Kidney epithelial cell (primary cell): ENCODE measurements around the gene CDHR2. TPM values are rescaled to one million over a fixed set of nuclear protein-coding genes. Genes with fewer than 3 reads are reported as not detected.

Experiments
- DNase-seq: peaks from one replicate; pipeline ENCODE4 v3.0.0-alpha.2; 2010; ENCODE audit warnings: low read depth
- H3K27me3 ChIP-seq: 2 replicates; pipeline ENCODE4 v1.6.0; 2011; ENCODE audit warnings: low read length; ENCODE audit not compliant: control insufficient read depth, insufficient read depth
- H3K36me3 ChIP-seq: 2 replicates; pipeline ENCODE4 v1.5.1; 2011; ENCODE audit warnings: low read length; ENCODE audit not compliant: control insufficient read depth, insufficient read depth
- H3K4me3 ChIP-seq: 2 replicates; pipeline ENCODE4 v1.5.1; 2011; ENCODE audit warnings: low read depth, mild to moderate bottlenecking, control low read depth, low read length
- CTCF ChIP-seq: IDR thresholded peaks from 2 replicates; pipeline ENCODE4 v1.5.1; 2011; ENCODE audit warnings: mild to moderate bottlenecking, moderate library complexity, low read length, control low read depth, inconsistent platforms; ENCODE audit not compliant: insufficient read depth, poor library complexity, severe bottlenecking
- total RNA-seq: library from RNA; depleted of rRNA; stranded (reverse); fragments of >200 nt; gene quantifications from 2 replicates; pipeline ENCODE4 v1.2.3, GENCODE V29; 2015

CDHR2 gene
- total RNA-seq, 1 donor from 2014 or later = 0.08 TPM

GRCh38 chr5:176620333-176620981, 71.3 kb downstream of the CDHR2 start:
- no peak for TF ChIP-seq CTCF
- Histone ChIP-seq H3K27me3 (peaks cover 38% of the 10 kb centered on the region), H3K4me3 (no peak overlapping the region), H3K36me3 (no peaks in the 10 kb centered on the region)
- DNase-seq = no peak

- TF ChIP-seq CTCF = no peak
- Histone ChIP-seq H3K4me3 (no peak overlapping the region), H3K36me3 (no peaks in the 10 kb centered on the region), H3K27me3 (peaks cover 42% of the 10 kb centered on the region)
- no peak for DNase-seq
Measured at GRCh38 chr5:176621661-176622079, 72.5 kb downstream of the CDHR2 start.

- H3K36me3 ChIP-seq = no peaks in the 10 kb centered on the region
- DNase-seq = no peak
- no peak for TF ChIP-seq CTCF
- no peak overlapping the region for H3K4me3 ChIP-seq
- H3K27me3 ChIP-seq = peaks cover 48% of the 10 kb centered on the region
Measured at GRCh38 chr5:176624142-176624541, 75.0 kb downstream of the CDHR2 start.

GRCh38 chr5:176624938-176625337, 75.8 kb downstream of the CDHR2 start:
- no peak for TF ChIP-seq CTCF
- DNase-seq = no peak
- Histone ChIP-seq H3K4me3 (no peak overlapping the region), H3K27me3 (peaks cover 48% of the 10 kb centered on the region), H3K36me3 (no peaks in the 10 kb centered on the region)

GRCh38 chr5:176625512-176625911, 76.4 kb downstream of the CDHR2 start:
- TF ChIP-seq CTCF = no peak
- DNase-seq = no peak
- Histone ChIP-seq H3K4me3 (no peak overlapping the region), H3K36me3 (no peaks in the 10 kb centered on the region), H3K27me3 (peaks cover 48% of the 10 kb centered on the region)
